IMR-90 (cell line): ENCODE measurements around the gene SORCS1.

Experiments
- CTCF ChIP-seq: conservative IDR thresholded peaks from 2 replicates; pipeline ENCODE4 v1.5.1; 2012; ENCODE audit warnings: mild to moderate bottlenecking, low read depth, low read length, improper control_type of control experiment
- POLR2A ChIP-seq: IDR thresholded peaks from 2 replicates; pipeline ENCODE4 v1.6.1; 2012; ENCODE audit warnings: mild to moderate bottlenecking, low read depth, low read length
- RCOR1 ChIP-seq: IDR thresholded peaks from 2 replicates; pipeline ENCODE4 v1.6.1; 2012; ENCODE audit warnings: mild to moderate bottlenecking, low read length, improper control_type of control experiment; ENCODE audit not compliant: insufficient replicate concordance
- SMC3 ChIP-seq: fragments of 150-350 bp; IDR thresholded peaks from 2 replicates; pipeline ENCODE4 v1.6.1; 2016; ENCODE audit warnings: low read depth, mild to moderate bottlenecking, antibody characterized with exemption, low read length, moderate library complexity

GRCh38 chr10:106528702-106529101 lies 635.8 kb downstream of the SORCS1 start:
- TF ChIP-seq CTCF (no peak), POLR2A (no peak), SMC3 (no peak), RCOR1 (no peak)
